ENCODE results near the gene DMAP1.

DMAP1 gene

GRCh38 chr1:44229435-44230167 is 16.3 kb downstream of the DMAP1 start:
- no peak for DNase-seq

- DNase-seq = no peak
Measured at GRCh38 chr1:44230796-44231195, 17.5 kb downstream of the DMAP1 start.

DNA sequence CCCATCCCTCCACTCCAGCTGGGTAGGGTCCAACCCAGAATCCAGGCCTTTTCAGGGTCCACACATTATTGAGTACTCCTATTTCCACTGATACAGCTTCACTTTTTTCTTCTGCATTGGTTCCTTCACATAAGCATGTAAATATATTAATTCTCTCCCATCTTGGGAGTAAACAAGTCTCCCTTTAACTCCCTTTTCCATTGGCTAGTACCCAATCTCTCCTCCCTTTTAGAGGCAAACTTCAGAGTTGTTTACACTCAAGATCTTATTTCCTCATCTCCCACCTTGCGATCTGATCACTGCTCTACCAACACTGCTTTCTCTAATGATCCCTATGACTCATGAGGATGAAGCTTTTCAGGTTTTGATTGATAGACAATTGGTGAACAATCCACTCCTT is 20.3 kb downstream of the DMAP1 start:
- no peak for DNase-seq

GRCh38 chr1:44235808-44236207 is 22.5 kb downstream of the DMAP1 start:
- no peak for DNase-seq

GRCh38 chr1:44236490-44237272 is 23.4 kb downstream of the DMAP1 start:
- no peak for DNase-seq

GRCh38 chr1:44237721-44238457 is 24.6 kb downstream of the DMAP1 start:
- peak; percentile 81 to 89 (median 81) for DNase-seq

DNA sequence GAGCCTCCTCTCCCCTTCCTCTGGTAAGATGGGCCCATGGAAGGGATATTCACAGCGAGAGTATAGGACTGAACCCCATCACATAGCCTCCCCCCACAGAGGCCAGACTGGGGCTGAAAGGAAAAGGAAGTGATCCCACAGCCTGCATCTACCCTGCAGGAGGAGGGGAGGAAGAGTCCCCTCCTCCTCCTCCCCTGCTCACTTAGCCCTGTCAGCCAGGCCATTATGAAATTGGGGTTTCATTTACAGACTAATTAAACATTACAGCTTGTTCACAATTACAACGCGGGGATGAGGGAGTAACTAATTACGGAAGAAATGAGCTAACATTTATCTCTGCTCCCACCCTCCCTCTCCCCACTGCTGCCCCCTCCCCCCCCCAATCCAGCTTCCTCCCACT is 25.4 kb downstream of the DMAP1 start:
- DNase-seq = peak in 2 of 3 donors; percentile 17 to 21

DNA sequence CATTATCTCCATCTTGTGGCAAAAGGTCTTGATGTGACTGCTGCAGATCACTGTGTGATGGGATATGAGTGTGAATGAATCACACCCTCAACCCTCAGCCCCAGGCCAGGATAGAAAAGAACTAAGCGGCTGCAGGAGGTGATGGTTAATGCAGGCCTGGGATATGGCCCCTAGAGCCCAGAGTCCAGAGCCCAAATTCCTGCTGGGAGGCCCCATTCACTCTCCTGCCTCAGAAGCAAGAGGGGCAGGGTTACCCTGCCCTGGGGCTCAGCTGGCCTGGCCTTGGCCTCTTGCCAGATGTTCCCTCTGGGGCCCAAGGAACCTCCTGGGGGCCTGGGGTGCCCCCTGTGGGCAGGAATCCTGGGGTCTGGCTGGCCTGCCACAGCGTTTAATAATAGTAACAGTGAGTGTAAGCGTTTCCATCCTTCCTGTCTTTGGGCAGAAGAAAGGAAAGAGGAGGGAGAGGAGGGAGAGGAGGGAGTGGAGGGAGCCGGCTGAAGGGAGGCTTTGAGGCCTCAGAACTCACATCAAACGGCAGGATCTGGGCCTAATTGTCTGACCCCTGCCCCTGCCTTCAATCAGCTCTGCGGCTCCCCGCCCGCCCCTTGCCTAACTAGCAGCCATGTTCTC is 26.2 kb downstream of the DMAP1 start:
- DNase-seq = no peak

GRCh38 chr1:44239961-44240371 is 26.7 kb downstream of the DMAP1 start:
- no peak for DNase-seq

DNA sequence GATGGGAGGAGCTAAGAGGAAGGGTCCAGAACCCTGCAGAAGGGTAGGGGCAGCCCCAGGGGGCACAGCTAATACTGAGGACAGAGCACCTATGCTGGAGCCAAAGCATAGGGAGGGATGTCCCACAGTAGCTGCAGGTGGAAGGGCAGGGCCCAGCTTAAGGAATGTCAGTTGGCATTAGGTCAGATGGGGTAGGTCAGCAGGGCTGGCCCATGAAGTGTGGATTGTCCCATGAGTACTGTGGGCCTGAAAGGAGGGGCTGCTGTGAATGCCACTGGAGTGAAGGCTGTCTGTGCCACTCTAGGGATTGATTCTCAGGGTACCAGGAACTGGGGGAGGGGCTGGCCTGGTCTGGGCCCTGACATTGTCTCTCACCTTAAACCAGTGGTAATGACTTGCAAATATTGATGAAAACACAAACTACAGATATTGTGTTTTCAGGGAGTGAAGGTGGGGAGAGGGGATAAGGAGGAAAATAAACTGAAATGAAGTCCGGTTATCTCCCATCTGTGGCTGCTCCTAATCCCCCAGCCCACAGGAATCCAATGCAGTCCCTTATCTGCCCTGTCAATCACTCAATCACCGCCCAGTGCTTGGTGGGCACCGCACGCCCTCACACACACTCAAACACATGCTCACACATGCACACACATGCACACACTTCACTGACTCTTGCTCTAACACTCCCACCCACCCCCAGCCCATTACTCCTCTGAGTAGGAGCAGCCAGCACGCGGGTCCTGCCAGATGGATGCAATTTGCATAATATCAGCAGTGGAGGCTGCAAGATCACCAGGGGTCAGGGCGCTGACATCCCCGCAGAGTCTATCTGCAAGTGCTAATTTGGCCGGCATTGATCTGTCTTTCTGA is 27.8 kb downstream of the DMAP1 start:
- no peak for DNase-seq

GRCh38 chr1:44242746-44243145 is 29.5 kb downstream of the DMAP1 start:
- no peak for DNase-seq

- DNase-seq = no peak
Measured at GRCh38 chr1:44243782-44244495, 30.7 kb downstream of the DMAP1 start.

- no peak for DNase-seq
Measured at GRCh38 chr1:44244986-44245385, 31.7 kb downstream of the DMAP1 start.

DNA sequence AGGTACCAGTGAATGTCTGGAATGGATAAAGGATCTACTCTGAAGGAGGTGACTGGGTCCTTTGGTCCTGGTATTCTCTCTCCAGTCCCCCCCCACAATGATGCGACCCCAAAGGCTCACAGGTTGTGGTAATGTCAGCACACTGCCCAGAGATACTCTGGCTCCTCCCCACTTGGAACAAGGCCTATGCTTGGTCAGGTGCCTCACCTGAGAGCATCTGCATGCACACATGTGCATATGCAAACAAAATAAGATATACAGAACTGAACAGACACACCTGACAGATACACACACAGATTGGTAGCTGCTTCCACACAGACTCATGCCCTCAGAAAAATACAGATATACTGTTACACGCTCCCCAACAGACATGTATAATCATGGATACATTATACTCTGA is 33.5 kb downstream of the DMAP1 start:
- DNase-seq = no peak

GRCh38 chr1:44249543-44249942 is 36.3 kb downstream of the DMAP1 start:
- no peak for DNase-seq

GRCh38 chr1:44250068-44250781 is 37.0 kb downstream of the DMAP1 start:
- no peak for DNase-seq

- no peak for DNase-seq
Measured at GRCh38 chr1:44251486-44251885, 38.2 kb downstream of the DMAP1 start.

DNA sequence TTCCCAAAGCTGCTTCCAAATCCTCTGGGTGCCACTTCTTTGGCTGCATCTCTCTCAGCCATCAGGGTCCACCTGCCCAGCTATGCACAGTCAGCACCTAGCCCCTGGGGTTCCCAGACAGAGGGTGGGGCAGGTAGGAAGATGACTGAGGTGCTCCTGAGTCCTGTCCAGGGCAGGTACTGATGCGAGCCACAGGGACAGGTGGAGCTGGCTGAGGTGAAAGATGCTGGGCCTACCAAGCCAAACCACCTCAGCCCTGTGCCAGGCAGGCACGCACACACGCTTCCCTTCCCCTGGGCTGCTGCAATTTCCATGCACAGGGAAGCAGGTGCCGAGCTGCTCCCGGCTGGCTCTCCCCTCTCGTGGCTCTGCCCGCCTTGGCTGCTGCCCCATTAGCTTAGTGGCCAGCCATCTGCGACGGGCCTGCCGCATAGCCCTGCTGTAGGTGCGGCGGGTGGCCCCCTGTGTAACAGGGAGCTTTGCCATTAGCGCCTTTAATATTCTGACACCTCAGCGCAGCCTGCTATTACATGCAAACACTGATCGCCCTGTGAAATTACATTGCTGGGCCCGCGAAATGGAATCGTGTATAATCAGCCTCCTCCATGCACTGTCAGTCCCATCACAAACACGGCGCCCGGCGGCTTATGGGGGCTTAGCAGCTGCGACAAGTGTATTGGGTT is 38.9 kb downstream of the DMAP1 start:
- DNase-seq = no peak

- no peak for DNase-seq
Measured at GRCh38 chr1:44254392-44254910, 41.2 kb downstream of the DMAP1 start.

All from suppressor macrophage treated with lipopolysaccharide for 1 hour (primary cell).